ENCODE data around the gene EIF1AX. TPM values are rescaled to one million over a fixed set of nuclear protein-coding genes. Genes with fewer than 3 reads are reported as not detected.

Gene EIF1AX
- total RNA-seq, 1 donor, result 29.0 TPM

DNA sequence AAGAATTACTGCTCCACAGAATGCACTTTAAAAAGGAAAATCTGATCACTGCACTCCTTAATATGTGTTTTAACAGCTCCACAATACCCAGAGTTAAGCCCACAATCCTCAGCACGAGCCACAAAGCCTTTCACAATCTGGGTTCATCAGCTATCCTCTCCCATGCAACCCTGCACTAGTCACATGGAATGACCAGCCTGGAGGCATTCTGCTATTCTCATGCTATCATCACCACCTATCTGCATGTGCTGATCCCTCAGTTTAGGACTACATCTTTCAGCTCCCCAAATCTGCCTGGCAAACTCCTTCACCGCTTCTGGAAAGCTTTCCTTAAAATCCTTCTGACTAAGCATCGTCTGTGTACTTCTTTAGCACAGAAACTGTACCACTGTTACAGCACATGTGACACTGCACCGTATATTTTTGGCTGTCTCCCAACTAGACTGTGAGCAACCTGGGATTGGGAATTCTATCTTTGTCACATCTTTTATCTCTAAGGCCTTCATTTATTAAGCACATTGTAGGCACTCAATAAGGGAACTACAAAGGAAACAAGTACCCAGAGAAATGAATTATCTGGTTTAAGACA lies 18.3 kb upstream of the EIF1AX start:
- H3K9me3 ChIP-seq (ENCODE audit: low read depth, low read length), result no peaks in the 10 kb centered on the region
- no peak overlapping the region for H2AFZ ChIP-seq (ENCODE audit: low read length)
- H3K4me2 ChIP-seq (ENCODE audit: insufficient read depth, low read length), result no peak overlapping the region
- no peak for DNase-seq (ENCODE audit: insufficient read length, low spot score, missing footprints)
- H3K27me3 ChIP-seq (ENCODE audit: insufficient read depth, low read length), result no peaks in the 10 kb centered on the region
- H3K79me2 ChIP-seq (ENCODE audit: insufficient read depth, low read length), result no peaks in the 10 kb centered on the region
- TF ChIP-seq, protein P1, sequence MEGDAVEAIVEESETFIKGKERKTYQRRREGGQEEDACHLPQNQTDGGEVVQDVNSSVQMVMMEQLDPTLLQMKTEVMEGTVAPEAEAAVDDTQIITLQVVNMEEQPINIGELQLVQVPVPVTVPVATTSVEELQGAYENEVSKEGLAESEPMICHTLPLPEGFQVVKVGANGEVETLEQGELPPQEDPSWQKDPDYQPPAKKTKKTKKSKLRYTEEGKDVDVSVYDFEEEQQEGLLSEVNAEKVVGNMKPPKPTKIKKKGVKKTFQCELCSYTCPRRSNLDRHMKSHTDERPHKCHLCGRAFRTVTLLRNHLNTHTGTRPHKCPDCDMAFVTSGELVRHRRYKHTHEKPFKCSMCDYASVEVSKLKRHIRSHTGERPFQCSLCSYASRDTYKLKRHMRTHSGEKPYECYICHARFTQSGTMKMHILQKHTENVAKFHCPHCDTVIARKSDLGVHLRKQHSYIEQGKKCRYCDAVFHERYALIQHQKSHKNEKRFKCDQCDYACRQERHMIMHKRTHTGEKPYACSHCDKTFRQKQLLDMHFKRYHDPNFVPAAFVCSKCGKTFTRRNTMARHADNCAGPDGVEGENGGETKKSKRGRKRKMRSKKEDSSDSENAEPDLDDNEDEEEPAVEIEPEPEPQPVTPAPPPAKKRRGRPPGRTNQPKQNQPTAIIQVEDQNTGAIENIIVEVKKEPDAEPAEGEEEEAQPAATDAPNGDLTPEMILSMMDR (IDR thresholded peaks at IDR 0.05; ENCODE audit: extremely low read depth, low read depth, low read length), result no peak
- H3K4me3 ChIP-seq (ENCODE audit: insufficient read depth, low read length), result no peak overlapping the region
- H4K20me1 ChIP-seq (ENCODE audit: insufficient read depth, low read length), result no peaks in the 10 kb centered on the region
- no peaks in the 10 kb centered on the region for H3K4me1 ChIP-seq (ENCODE audit: insufficient read depth, low read length)
- no peak overlapping the region for H3K27ac ChIP-seq (ENCODE audit: low read depth, low read length)
- H3K36me3 ChIP-seq (ENCODE audit: insufficient read depth, low read length), result peaks cover 21% of the 10 kb centered on the region

DNA sequence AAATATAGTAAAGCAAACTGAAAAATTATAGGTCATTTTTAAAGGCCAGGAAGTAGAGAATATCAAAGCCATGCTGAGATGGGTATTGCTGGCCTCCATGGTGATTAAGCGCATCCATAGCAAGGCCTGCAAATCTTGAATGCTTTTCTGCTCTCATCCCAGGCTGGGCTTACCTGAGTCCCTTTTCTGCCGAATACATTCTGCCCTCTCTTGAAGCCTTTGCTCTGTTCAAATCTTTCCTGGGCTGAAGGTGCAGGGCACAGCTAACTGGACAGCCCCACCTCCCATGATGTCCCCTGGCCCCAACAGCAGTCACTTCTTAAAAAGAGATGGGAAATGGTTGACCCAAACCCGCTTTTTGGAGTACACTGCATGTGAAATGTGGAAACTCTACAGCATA lies 10.1 kb upstream of the EIF1AX start:
- no peak for DNase-seq (ENCODE audit: insufficient read length, low spot score, missing footprints)
- TF ChIP-seq, protein P1 (IDR thresholded peaks at IDR 0.05; ENCODE audit: extremely low read depth, low read depth, low read length), result no peak
- H3K4me2 ChIP-seq (ENCODE audit: insufficient read depth, low read length), result no peak overlapping the region
- H3K4me3 ChIP-seq (ENCODE audit: insufficient read depth, low read length), result no peak overlapping the region
- no peaks in the 10 kb centered on the region for H3K4me1 ChIP-seq (ENCODE audit: insufficient read depth, low read length)
- H3K36me3 ChIP-seq (ENCODE audit: insufficient read depth, low read length), result peaks cover 8% of the 10 kb centered on the region
- H3K79me2 ChIP-seq (ENCODE audit: insufficient read depth, low read length), result no peaks in the 10 kb centered on the region
- H4K20me1 ChIP-seq (ENCODE audit: insufficient read depth, low read length), result no peaks in the 10 kb centered on the region
- H3K27me3 ChIP-seq (ENCODE audit: insufficient read depth, low read length), result no peaks in the 10 kb centered on the region
- no peaks in the 10 kb centered on the region for H3K9me3 ChIP-seq (ENCODE audit: low read depth, low read length)
- no peak overlapping the region for H2AFZ ChIP-seq (ENCODE audit: low read length)
- H3K27ac ChIP-seq (ENCODE audit: low read depth, low read length), result no peak overlapping the region

DNA sequence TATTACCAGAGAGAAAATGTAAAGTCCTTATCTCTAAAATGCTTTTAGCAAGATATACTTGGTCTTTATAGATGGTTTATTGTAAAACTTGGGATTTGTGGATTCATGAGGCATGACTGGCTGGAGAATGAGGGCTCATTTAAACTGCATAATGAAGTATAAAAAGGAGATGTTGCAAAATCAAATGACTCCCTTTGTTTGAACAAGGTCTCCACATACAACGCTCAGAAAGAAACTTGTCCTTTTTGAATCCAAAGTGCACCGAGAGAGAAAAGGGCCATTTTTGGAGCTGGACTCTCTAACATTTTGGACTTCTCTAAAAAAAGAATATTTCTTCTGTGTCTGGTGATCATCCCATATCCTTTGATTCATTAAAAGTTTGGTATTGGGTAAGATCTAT lies 7.7 kb upstream of the EIF1AX start:
- Histone ChIP-seq H3K4me1 (ENCODE audit: insufficient read depth, low read length) (no peaks in the 10 kb centered on the region), H3K79me2 (ENCODE audit: insufficient read depth, low read length) (no peaks in the 10 kb centered on the region), H3K27ac (ENCODE audit: low read depth, low read length) (no peak overlapping the region), H3K4me3 (ENCODE audit: insufficient read depth, low read length) (no peak overlapping the region), H2AFZ (ENCODE audit: low read length) (no peak overlapping the region), H3K27me3 (ENCODE audit: insufficient read depth, low read length) (no peaks in the 10 kb centered on the region), H3K36me3 (ENCODE audit: insufficient read depth, low read length) (no peaks in the 10 kb centered on the region), H4K20me1 (ENCODE audit: insufficient read depth, low read length) (no peaks in the 10 kb centered on the region), H3K9me3 (ENCODE audit: low read depth, low read length) (no peaks in the 10 kb centered on the region), H3K4me2 (ENCODE audit: insufficient read depth, low read length) (no peak overlapping the region)
- TF ChIP-seq, protein P1 (IDR thresholded peaks at IDR 0.05; ENCODE audit: extremely low read depth, low read depth, low read length), result no peak
- DNase-seq (ENCODE audit: insufficient read length, low spot score, missing footprints), result no peak

DNA sequence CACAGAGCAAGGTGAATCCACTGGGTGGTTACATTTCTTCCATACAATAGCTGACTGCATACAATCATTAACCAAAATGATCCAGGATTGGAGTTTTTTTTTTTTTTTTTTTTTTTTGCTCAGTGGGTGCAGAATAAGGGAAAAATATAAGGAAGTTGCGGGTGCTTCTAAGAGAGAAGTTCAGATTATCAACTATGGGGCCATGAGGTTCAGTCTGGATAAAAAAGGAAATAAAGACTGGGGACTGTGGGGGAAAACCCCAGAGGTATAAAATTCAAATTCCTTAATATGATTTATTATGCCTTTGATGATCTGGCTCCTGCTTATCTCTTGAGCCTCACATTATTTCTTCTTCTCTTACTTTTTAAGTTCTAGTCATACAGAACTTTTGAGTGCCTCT lies 5.9 kb upstream of the EIF1AX start:
- Histone ChIP-seq H3K36me3 (ENCODE audit: insufficient read depth, low read length) (no peaks in the 10 kb centered on the region), H3K27me3 (ENCODE audit: insufficient read depth, low read length) (no peaks in the 10 kb centered on the region), H2AFZ (ENCODE audit: low read length) (no peak overlapping the region), H3K79me2 (ENCODE audit: insufficient read depth, low read length) (no peaks in the 10 kb centered on the region), H3K4me1 (ENCODE audit: insufficient read depth, low read length) (no peaks in the 10 kb centered on the region), H3K4me3 (ENCODE audit: insufficient read depth, low read length) (no peak overlapping the region), H3K4me2 (ENCODE audit: insufficient read depth, low read length) (no peak overlapping the region), H3K9me3 (ENCODE audit: low read depth, low read length) (no peaks in the 10 kb centered on the region), H3K27ac (ENCODE audit: low read depth, low read length) (no peak overlapping the region), H4K20me1 (ENCODE audit: insufficient read depth, low read length) (no peaks in the 10 kb centered on the region)
- no peak for DNase-seq (ENCODE audit: insufficient read length, low spot score, missing footprints)
- TF ChIP-seq, protein P1 (IDR thresholded peaks at IDR 0.05; ENCODE audit: extremely low read depth, low read depth, low read length), result no peak

Data from osteoblast (primary cell).